ENCODE measurements around the gene UGT1A6. TPM values are rescaled to one million over a fixed set of nuclear protein-coding genes. Genes with fewer than 3 reads are reported as not detected.

Gene UGT1A6
- total RNA-seq, 4 donors from 2014 or later, result 0.27 to 20.1 (median 0.58) TPM; not detected in 1

DNA sequence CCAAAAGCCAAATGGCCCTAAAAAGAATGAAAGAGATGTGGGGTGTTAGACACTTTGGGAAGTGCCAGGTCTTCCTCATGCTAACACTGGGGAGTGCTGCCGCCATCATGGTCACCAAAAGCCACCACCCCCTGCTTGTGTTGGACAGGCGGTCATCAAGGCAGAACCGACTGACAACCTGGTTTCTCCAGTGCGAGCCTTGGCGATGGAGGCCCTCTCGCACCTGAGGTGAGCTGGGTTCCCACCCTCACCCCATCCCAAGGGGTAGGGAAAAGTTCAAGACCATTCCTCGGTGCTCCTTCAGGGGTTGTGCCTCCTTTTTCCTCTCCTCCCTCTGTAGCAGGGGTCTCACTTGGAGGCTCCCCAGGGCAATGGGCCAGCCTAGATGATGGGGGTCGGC, 119.0 kb downstream of the UGT1A6 start:
- peaks cover 30% of the 10 kb centered on the region for H3K27me3 ChIP-seq
- peaks cover 0 to 5% (median 0%) of the 10 kb centered on the region in 3 donors for H3K9me3 ChIP-seq
- H3K27ac ChIP-seq, result no peak overlapping the region
- no peak for TF ChIP-seq EP300 (IDR thresholded peaks at IDR 0.05)
- no peak for TF ChIP-seq POLR2AphosphoS5 (IDR thresholded peaks at IDR 0.05)
- TF ChIP-seq, protein P1, sequence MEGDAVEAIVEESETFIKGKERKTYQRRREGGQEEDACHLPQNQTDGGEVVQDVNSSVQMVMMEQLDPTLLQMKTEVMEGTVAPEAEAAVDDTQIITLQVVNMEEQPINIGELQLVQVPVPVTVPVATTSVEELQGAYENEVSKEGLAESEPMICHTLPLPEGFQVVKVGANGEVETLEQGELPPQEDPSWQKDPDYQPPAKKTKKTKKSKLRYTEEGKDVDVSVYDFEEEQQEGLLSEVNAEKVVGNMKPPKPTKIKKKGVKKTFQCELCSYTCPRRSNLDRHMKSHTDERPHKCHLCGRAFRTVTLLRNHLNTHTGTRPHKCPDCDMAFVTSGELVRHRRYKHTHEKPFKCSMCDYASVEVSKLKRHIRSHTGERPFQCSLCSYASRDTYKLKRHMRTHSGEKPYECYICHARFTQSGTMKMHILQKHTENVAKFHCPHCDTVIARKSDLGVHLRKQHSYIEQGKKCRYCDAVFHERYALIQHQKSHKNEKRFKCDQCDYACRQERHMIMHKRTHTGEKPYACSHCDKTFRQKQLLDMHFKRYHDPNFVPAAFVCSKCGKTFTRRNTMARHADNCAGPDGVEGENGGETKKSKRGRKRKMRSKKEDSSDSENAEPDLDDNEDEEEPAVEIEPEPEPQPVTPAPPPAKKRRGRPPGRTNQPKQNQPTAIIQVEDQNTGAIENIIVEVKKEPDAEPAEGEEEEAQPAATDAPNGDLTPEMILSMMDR (IDR thresholded peaks at IDR 0.05), result no peak
- no peak for TF ChIP-seq POLR2A (IDR thresholded peaks at IDR 0.05)
- no peaks in the 10 kb centered on the region for H3K36me3 ChIP-seq
- WGBS, 2 donors (ENCODE audit: low coverage in 1 of 2), result 67 to 83% methylated on average over 1 to 2 of the region's 8 CpGs
- H3K4me1 ChIP-seq, result no peaks in the 10 kb centered on the region
- ATAC-seq, result no peak
- no peak overlapping the region for H3K4me3 ChIP-seq

GRCh38 chr2:233813236-233814055, 120.8 kb downstream of the UGT1A6 start:
- H3K9me3 ChIP-seq, result peaks cover 0 to 7% (median 0%) of the 10 kb centered on the region in 3 donors
- no peaks in the 10 kb centered on the region for H3K36me3 ChIP-seq
- TF ChIP-seq POLR2AphosphoS5 (IDR thresholded peaks at IDR 0.05) (no peak), EP300 (IDR thresholded peaks at IDR 0.05) (no peak), POLR2A (IDR thresholded peaks at IDR 0.05) (no peak)
- TF ChIP-seq, protein P1 (IDR thresholded peaks at IDR 0.05), result no peak
- no peak overlapping the region for H3K4me3 ChIP-seq
- peaks cover 18% of the 10 kb centered on the region for H3K27me3 ChIP-seq
- no peak overlapping the region for H3K27ac ChIP-seq
- no peak for ATAC-seq
- WGBS, 2 donors (ENCODE audit: low coverage in 1 of 2), result 80 to 100% methylated on average over 1 of the region's 3 CpGs
- no peaks in the 10 kb centered on the region for H3K4me1 ChIP-seq

DNA sequence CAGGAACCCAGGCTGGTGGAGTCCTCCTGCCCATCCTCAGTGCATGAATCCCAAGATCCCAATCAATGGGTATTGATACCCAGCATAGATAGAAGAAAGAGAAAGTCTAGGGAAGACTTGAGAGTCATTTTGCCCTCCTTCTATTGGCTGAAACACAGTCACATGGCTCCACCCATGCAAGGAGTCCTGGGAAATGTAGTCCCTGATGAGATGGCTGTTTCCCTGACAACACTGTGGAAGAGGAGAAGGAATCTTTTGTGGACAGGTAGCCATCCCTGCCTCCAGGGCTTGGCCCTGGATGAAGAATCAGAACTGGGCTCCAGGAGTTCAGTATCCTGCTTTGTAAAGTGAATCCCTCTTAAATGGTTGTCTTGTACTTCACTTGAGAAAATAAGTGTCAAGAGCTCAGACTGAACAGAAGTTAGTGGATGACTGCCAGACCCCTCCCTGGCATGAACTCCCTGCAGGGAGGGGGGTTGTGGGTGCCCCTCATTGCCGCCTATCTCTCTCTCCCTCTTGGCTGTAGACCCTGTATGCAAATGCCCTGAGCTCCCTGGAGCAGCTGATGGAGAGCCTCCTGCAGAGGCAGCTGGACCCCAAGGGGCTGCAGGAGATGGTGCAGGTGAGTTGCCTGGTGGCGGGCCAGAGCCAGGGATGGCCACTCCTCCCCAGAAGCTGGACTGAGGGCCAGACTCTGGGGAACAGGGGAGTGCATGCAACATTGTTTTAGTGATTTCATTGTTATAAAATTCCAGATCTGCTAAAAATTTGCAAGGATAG, 121.6 kb downstream of the UGT1A6 start:
- WGBS, 2 donors (ENCODE audit: low coverage in 1 of 2), result 80% methylated on average over 1 of the region's 2 CpGs; no CpG with 5 or more reads in 1 of the 2 donors
- Histone ChIP-seq H3K9me3 (peaks cover 0 to 7% (median 0%) of the 10 kb centered on the region in 3 donors), H3K4me3 (no peak overlapping the region), H3K27ac (no peak overlapping the region), H3K4me1 (no peaks in the 10 kb centered on the region), H3K27me3 (peaks cover 16% of the 10 kb centered on the region), H3K36me3 (no peaks in the 10 kb centered on the region)
- TF ChIP-seq POLR2A (IDR thresholded peaks at IDR 0.05) (no peak), EP300 (IDR thresholded peaks at IDR 0.05) (no peak), POLR2AphosphoS5 (IDR thresholded peaks at IDR 0.05) (no peak)
- TF ChIP-seq, protein P1 (IDR thresholded peaks at IDR 0.05), result no peak
- no peak for ATAC-seq

DNA sequence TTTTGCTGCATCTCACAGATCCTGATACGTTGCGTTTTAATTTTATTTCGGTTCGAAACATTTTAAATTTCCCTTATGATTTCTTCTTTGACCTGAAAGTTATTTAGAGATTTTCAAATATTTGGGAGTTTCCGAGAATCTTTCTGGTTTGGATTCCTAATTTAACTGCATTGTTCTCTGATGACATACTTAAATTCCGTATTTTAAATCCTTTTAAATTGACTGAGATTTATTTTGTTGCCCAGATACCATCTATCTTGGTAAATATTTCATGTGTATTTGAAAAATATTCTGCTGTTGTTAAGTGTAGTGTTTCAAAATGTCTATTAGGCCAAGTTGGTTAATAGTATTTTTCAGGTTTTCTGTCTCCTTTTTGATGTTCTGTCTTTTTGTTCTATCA, 123.2 kb downstream of the UGT1A6 start:
- Histone ChIP-seq H3K27ac (no peak overlapping the region), H3K36me3 (no peaks in the 10 kb centered on the region), H3K9me3 (peaks cover 0 to 7% (median 0%) of the 10 kb centered on the region in 3 donors), H3K4me1 (no peaks in the 10 kb centered on the region), H3K4me3 (no peak overlapping the region), H3K27me3 (peaks cover 9% of the 10 kb centered on the region)
- WGBS, 2 donors (ENCODE audit: low coverage in 1 of 2), result 55 to 66% methylated on average over 6 of the region's 6 CpGs
- no peak for TF ChIP-seq POLR2A (IDR thresholded peaks at IDR 0.05)
- no peak for TF ChIP-seq POLR2AphosphoS5 (IDR thresholded peaks at IDR 0.05)
- no peak for TF ChIP-seq EP300 (IDR thresholded peaks at IDR 0.05)
- TF ChIP-seq, protein P1 (IDR thresholded peaks at IDR 0.05), result no peak
- no peak for ATAC-seq
